ENCODE measurements around the gene SLX4IP.

DNA sequence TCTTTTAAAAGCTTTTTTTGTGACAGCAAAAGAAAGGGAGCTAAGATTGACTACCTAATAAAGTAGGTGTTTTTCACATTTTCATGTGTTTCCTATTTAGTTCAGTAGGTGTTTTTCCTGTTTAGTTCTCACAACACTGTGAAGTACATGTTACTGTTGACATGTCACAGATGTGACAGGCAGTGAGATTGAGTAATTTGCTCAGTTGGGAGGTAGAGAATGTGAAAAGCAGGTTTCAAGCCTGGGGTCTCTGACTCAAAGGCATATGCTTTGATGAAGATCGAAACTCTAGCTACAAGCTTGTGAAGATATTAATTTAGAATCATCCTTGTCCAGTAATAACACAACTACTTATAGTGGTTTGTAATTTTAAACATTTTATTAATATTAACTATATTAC is 43.1 kb downstream of the SLX4IP start:
- no peak for TF ChIP-seq EZH2 (IDR thresholded peaks at IDR 0.05; ENCODE audit: low read length, missing control alignments)
- TF ChIP-seq, protein P1, sequence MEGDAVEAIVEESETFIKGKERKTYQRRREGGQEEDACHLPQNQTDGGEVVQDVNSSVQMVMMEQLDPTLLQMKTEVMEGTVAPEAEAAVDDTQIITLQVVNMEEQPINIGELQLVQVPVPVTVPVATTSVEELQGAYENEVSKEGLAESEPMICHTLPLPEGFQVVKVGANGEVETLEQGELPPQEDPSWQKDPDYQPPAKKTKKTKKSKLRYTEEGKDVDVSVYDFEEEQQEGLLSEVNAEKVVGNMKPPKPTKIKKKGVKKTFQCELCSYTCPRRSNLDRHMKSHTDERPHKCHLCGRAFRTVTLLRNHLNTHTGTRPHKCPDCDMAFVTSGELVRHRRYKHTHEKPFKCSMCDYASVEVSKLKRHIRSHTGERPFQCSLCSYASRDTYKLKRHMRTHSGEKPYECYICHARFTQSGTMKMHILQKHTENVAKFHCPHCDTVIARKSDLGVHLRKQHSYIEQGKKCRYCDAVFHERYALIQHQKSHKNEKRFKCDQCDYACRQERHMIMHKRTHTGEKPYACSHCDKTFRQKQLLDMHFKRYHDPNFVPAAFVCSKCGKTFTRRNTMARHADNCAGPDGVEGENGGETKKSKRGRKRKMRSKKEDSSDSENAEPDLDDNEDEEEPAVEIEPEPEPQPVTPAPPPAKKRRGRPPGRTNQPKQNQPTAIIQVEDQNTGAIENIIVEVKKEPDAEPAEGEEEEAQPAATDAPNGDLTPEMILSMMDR (conservative IDR thresholded peaks at IDR 0.05 in 1 of 2, IDR thresholded peaks at IDR 0.05 in 1 of 2; ENCODE audit: low read depth in 1 of 2, low read length in 2 of 2), result no peak
